ENCODE results near the gene GRIP1.

The GRIP1 gene

GRCh38 chr12:66594688-66595087 is 84.2 kb downstream of the GRIP1 start:
- no peak for TF ChIP-seq CTCF (IDR thresholded peaks at IDR 0.05)

GRCh38 chr12:66590275-66590985 is 88.4 kb downstream of the GRIP1 start:
- no peak for TF ChIP-seq CTCF (IDR thresholded peaks at IDR 0.05)

- no peak for TF ChIP-seq CTCF (IDR thresholded peaks at IDR 0.05)
Measured at GRCh38 chr12:66589095-66589494, 89.8 kb downstream of the GRIP1 start.

GRCh38 chr12:66587912-66588311 is 91.0 kb downstream of the GRIP1 start:
- no peak for TF ChIP-seq CTCF (IDR thresholded peaks at IDR 0.05)

- no peak for TF ChIP-seq CTCF (IDR thresholded peaks at IDR 0.05)
Measured at GRCh38 chr12:66584673-66585072, 94.2 kb downstream of the GRIP1 start.

GRCh38 chr12:66573605-66574004 is 105.3 kb downstream of the GRIP1 start:
- no peak for TF ChIP-seq CTCF (IDR thresholded peaks at IDR 0.05)

- no peak for TF ChIP-seq CTCF (IDR thresholded peaks at IDR 0.05)
Measured at GRCh38 chr12:66572845-66573244, 106.0 kb downstream of the GRIP1 start.

Data from LNCAP (cell line).